GM06990 (cell line): ENCODE results near the gene ASS1.

ENCODE experiments used
- DNase-seq: peaks from one replicate; pipeline ENCODE4 v3.0.0-alpha.2; 2011; ENCODE audit not compliant: insufficient read length; ENCODE audit errors: extremely low read depth
- H3K27me3 ChIP-seq: replicated peaks from 2 replicates; pipeline ENCODE4 v1.6.0; 2011; ENCODE audit warnings: low read length; ENCODE audit not compliant: control insufficient read depth, insufficient read depth
- H3K36me3 ChIP-seq: 2 replicates; pipeline ENCODE4 v1.5.1; 2011; ENCODE audit warnings: low read length; ENCODE audit not compliant: control insufficient read depth, insufficient read depth
- H3K4me3 ChIP-seq: replicated peaks from 2 replicates; pipeline ENCODE4 v1.5.1; 2011; ENCODE audit warnings: low read depth, mild to moderate bottlenecking, control low read depth, low read length
- CTCF ChIP-seq: IDR thresholded peaks from 2 replicates; pipeline ENCODE4 v1.5.1; 2011; ENCODE audit warnings: low read length, control low read depth, mild to moderate bottlenecking, inconsistent platforms; ENCODE audit not compliant: insufficient read depth, poor library complexity, severe bottlenecking

The ASS1 gene

GRCh38 chr9:130537346-130538050 lies 92.7 kb downstream of the ASS1 start:
- Histone ChIP-seq H3K27me3 (peaks cover 11% of the 10 kb centered on the region), H3K36me3 (no peaks in the 10 kb centered on the region)

GRCh38 chr9:130539420-130540223 lies 94.9 kb downstream of the ASS1 start:
- Histone ChIP-seq H3K4me3 (no peak overlapping the region), H3K27me3 (peaks cover 11% of the 10 kb centered on the region), H3K36me3 (no peaks in the 10 kb centered on the region)
- DNase-seq: no peak
- no peak for TF ChIP-seq CTCF

More at GRCh38 chr9:130537346-130538050, 92.7 kb downstream of the ASS1 start:
- DNase-seq: no peak
- H3K4me3 ChIP-seq: no peak overlapping the region
- TF ChIP-seq CTCF: no peak

- no peaks in the 10 kb centered on the region for H3K36me3 ChIP-seq
- TF ChIP-seq CTCF: no peak
- H3K4me3 ChIP-seq: no peak overlapping the region
- DNase-seq: no peak
- peaks cover 8% of the 10 kb centered on the region for H3K27me3 ChIP-seq
These were observed 96.8 kb downstream of the ASS1 start for GRCh38 chr9:130541533-130541932.

- Histone ChIP-seq H3K36me3 (no peaks in the 10 kb centered on the region), H3K27me3 (peaks cover 8% of the 10 kb centered on the region), H3K4me3 (no peak overlapping the region)
- no peak for DNase-seq
- TF ChIP-seq CTCF: no peak
These were observed 97.3 kb downstream of the ASS1 start for GRCh38 chr9:130542038-130542437.

- H3K27me3 ChIP-seq: peaks cover 5% of the 10 kb centered on the region
- no peaks in the 10 kb centered on the region for H3K36me3 ChIP-seq
- TF ChIP-seq CTCF: no peak
- no peak for DNase-seq
- no peak overlapping the region for H3K4me3 ChIP-seq
These were observed 97.9 kb downstream of the ASS1 start for GRCh38 chr9:130542457-130543228.
